ENCODE results near the gene AOX1. TPM values are rescaled to one million over a fixed set of nuclear protein-coding genes. Genes with fewer than 3 reads are reported as not detected.

The AOX1 gene
- total RNA-seq, 1 donor from 2014 or later, result 16.8 TPM

Other genes starting within 250 kb of the AOX1 start
- gene KCTD18, start 75.9 kb upstream of the AOX1 start, total RNA-seq, result 7.4 and 11.4 TPM in 2 replicates
- gene SGO2, start 59.8 kb upstream of the AOX1 start, total RNA-seq, result 26.0 and 29.4 TPM in 2 replicates
- gene BZW1, start 225.9 kb downstream of the AOX1 start, total RNA-seq, result 594 and 699 TPM in 2 replicates

Data from epithelial cell of proximal tubule (primary cell).